HEK293 (cell line): ENCODE results near the gene FMNL3.

Experiments used
- BCL11A ChIP-seq: fragments of 450-650 bp; formaldehyde crosslinking; IDR thresholded peaks from 2 replicates; pipeline ENCODE4 v1.5.1; 2016; ENCODE audit warnings: low read depth, missing biosample characterization, missing genetic modification characterization
- GLIS1 ChIP-seq: fragments of 450-650 bp; formaldehyde crosslinking; IDR thresholded peaks from 2 replicates; pipeline ENCODE4 v1.5.1; 2016; ENCODE audit warnings: missing biosample characterization, missing genetic modification characterization
- KLF10 ChIP-seq: fragments of 450-650 bp; IDR thresholded peaks from 2 replicates; pipeline ENCODE4 v1.5.1; 2018; ENCODE audit warnings: missing biosample characterization, mild to moderate bottlenecking, missing genetic modification characterization
- OVOL3 ChIP-seq: fragments of 450-650 bp; formaldehyde crosslinking; IDR thresholded peaks from 2 replicates; pipeline ENCODE4 v1.5.1; 2016; ENCODE audit warnings: missing biosample characterization, missing genetic modification characterization
- PRDM1 ChIP-seq: fragments of 450-650 bp; formaldehyde crosslinking; IDR thresholded peaks from 2 replicates; pipeline ENCODE4; 2016; ENCODE audit warnings: missing biosample characterization, missing genetic modification characterization
- SP7 ChIP-seq: fragments of 450-650 bp; formaldehyde crosslinking; IDR thresholded peaks from 2 replicates; pipeline ENCODE4 v1.5.1; 2016; ENCODE audit warnings: missing biosample characterization, missing genetic modification characterization
- YY2 ChIP-seq: fragments of 450-650 bp; formaldehyde crosslinking; IDR thresholded peaks from 2 replicates; pipeline ENCODE4 v1.5.1; 2016; ENCODE audit warnings: missing biosample characterization, missing genetic modification characterization
- ZBTB11 ChIP-seq: fragments of 450-650 bp; formaldehyde crosslinking; conservative IDR thresholded peaks from 2 replicates; pipeline ENCODE4 v1.5.1; 2016; ENCODE audit warnings: low read depth, missing biosample characterization, missing genetic modification characterization
- ZBTB20 ChIP-seq: fragments of 450-650 bp; formaldehyde crosslinking; IDR thresholded peaks from 2 replicates; pipeline ENCODE4 v1.5.1; 2016; ENCODE audit warnings: missing biosample characterization, missing genetic modification characterization
- ZBTB21 ChIP-seq: fragments of 450-650 bp; formaldehyde crosslinking; IDR thresholded peaks from 2 replicates; pipeline ENCODE4 v1.5.1; 2017; ENCODE audit warnings: missing biosample characterization, missing genetic modification characterization
- ZBTB7A ChIP-seq: fragments of 450-650 bp; formaldehyde crosslinking; IDR thresholded peaks from 2 replicates; pipeline ENCODE4 v1.5.1; 2016; ENCODE audit warnings: low read depth, missing biosample characterization, missing genetic modification characterization
- ZBTB8A ChIP-seq: fragments of 450-650 bp; formaldehyde crosslinking; IDR thresholded peaks from 2 replicates; pipeline ENCODE4 v1.5.1; 2016; ENCODE audit warnings: missing biosample characterization, missing genetic modification characterization
- ZFP41 ChIP-seq: fragments of 450-650 bp; formaldehyde crosslinking; IDR thresholded peaks from 2 replicates; pipeline ENCODE4 v1.5.1; 2016; ENCODE audit warnings: missing biosample characterization, missing genetic modification characterization, borderline replicate concordance
- ZNF157 ChIP-seq: fragments of 450-650 bp; formaldehyde crosslinking; IDR thresholded peaks from 2 replicates; pipeline ENCODE4 v1.5.1; 2016; ENCODE audit warnings: missing biosample characterization, missing genetic modification characterization
- ZNF211 ChIP-seq: fragments of 450-650 bp; formaldehyde crosslinking; IDR thresholded peaks from 2 replicates; pipeline ENCODE4 v1.5.1; 2016; ENCODE audit warnings: low read depth, missing biosample characterization, missing genetic modification characterization
- ZNF239 ChIP-seq: fragments of 450-650 bp; formaldehyde crosslinking; IDR thresholded peaks from 2 replicates; pipeline ENCODE4 v1.5.1; 2016; ENCODE audit warnings: missing biosample characterization, missing genetic modification characterization
- ZNF24 ChIP-seq: fragments of 450-650 bp; formaldehyde crosslinking; IDR thresholded peaks from 2 replicates; pipeline ENCODE4 v1.5.1; 2016; ENCODE audit warnings: missing biosample characterization, missing genetic modification characterization
- ZNF280C ChIP-seq: fragments of 450-650 bp; formaldehyde crosslinking; IDR thresholded peaks from 2 replicates; pipeline ENCODE4 v1.5.1; 2016; ENCODE audit warnings: missing biosample characterization, missing genetic modification characterization
- ZNF404 ChIP-seq: fragments of 450-650 bp; formaldehyde crosslinking; IDR thresholded peaks from 2 replicates; pipeline ENCODE4 v1.5.1; 2017; ENCODE audit warnings: missing biosample characterization, missing genetic modification characterization
- ZNF423 ChIP-seq: fragments of 450-650 bp; formaldehyde crosslinking; IDR thresholded peaks from 2 replicates; pipeline ENCODE4 v1.5.1; 2016; ENCODE audit warnings: missing biosample characterization, missing genetic modification characterization
- ZNF555 ChIP-seq: fragments of 450-650 bp; formaldehyde crosslinking; conservative IDR thresholded peaks from 2 replicates; pipeline ENCODE4 v1.5.1; 2017; ENCODE audit warnings: missing biosample characterization, mild to moderate bottlenecking, missing genetic modification characterization, inconsistent platforms
- ZNF561 ChIP-seq: fragments of 450-650 bp; IDR thresholded peaks from 2 replicates; pipeline ENCODE4 v1.5.1; 2018; ENCODE audit warnings: missing biosample characterization, missing genetic modification characterization, borderline replicate concordance
- ZNF596 ChIP-seq: fragments of 450-650 bp; IDR thresholded peaks from 2 replicates; pipeline ENCODE4 v1.5.0; 2018; ENCODE audit warnings: missing biosample characterization, mild to moderate bottlenecking, missing genetic modification characterization, moderate library complexity
- ZNF624 ChIP-seq: fragments of 450-650 bp; formaldehyde crosslinking; IDR thresholded peaks from 2 replicates; pipeline ENCODE4 v1.5.1; 2017; ENCODE audit warnings: missing biosample characterization, missing genetic modification characterization
- ZNF660 ChIP-seq: fragments of 450-650 bp; IDR thresholded peaks from 2 replicates; pipeline ENCODE4 v1.5.1; 2018; ENCODE audit warnings: missing biosample characterization, mild to moderate bottlenecking, missing genetic modification characterization
- ZNF704 ChIP-seq: fragments of 450-650 bp; formaldehyde crosslinking; IDR thresholded peaks from 2 replicates; pipeline ENCODE4 v1.5.1; 2016; ENCODE audit warnings: missing biosample characterization, missing genetic modification characterization
- ZNF777 ChIP-seq: fragments of 450-650 bp; formaldehyde crosslinking; IDR thresholded peaks from 2 replicates; pipeline ENCODE4 v1.5.1; 2017; ENCODE audit warnings: missing biosample characterization, missing genetic modification characterization, borderline replicate concordance
- TF ChIP-seq, protein P1 (sequence below): fragments of 450-650 bp; formaldehyde crosslinking; IDR thresholded peaks from 2 replicates; pipeline ENCODE4 v1.5.1; 2016; ENCODE audit warnings: missing biosample characterization, missing genetic modification characterization
- TF ChIP-seq, protein P2 (sequence below): fragments of 450-650 bp; formaldehyde crosslinking; IDR thresholded peaks from 2 replicates; pipeline ENCODE4 v1.5.1; 2016; ENCODE audit warnings: missing biosample characterization, missing genetic modification characterization

The FMNL3 gene

DNA sequence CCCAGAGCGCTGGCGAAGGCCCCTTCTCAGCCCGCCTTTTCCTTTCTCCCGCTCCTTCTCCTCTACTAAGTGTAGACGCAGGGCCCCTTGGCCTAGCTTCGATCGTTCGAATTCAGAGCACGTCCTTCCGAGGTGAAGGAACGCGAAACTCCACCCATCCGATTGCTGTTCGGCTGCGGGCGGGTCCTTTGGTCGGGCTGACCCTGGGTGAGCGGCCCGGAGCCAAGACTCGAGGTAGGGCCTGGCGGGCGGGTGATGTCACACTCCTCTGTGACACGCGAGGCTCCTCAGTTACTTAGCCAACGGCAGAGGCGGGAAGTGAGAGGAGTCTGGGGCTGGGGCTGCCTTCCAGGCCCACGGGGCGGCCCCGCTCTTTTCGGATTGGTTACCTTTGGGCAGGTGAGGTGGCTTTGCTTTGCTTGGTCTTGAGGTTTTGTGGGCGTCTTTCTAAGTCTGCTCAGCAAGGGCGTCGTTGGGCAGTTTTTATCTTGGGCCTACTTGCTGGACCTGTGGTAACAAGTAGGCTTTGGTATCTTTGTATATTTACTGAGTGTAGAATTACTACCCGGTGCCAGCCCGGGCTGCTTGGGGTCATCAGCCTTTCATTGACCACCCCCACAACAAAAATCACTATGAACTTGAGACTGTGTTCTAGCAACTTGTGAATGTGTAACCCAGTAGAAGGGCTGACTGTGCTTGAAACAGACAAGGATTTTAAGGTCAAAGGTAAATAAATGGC lies 34.8 kb upstream of the FMNL3 start (continued):
- peak; percentile 8; the same call in 1 of the 2 replicates for TF ChIP-seq SP7
- TF ChIP-seq ZNF404 (tag by site-specific recombination) = no peak
- no peak for TF ChIP-seq ZNF280C (tag by site-specific recombination)
- no peak for TF ChIP-seq OVOL3
- no peak for TF ChIP-seq PRDM1 (tag by site-specific recombination)
- TF ChIP-seq ZNF596 = no peak
- no peak for TF ChIP-seq ZNF555 (tag by site-specific recombination)
- no peak for TF ChIP-seq ZBTB7A (tag by site-specific recombination)
- TF ChIP-seq BCL11A = no peak
- TF ChIP-seq YY2 (tag by site-specific recombination) = no peak
- TF ChIP-seq ZNF704 (tag by site-specific recombination) = no peak
- TF ChIP-seq ZNF423 = no peak
- no peak for TF ChIP-seq ZNF660
- TF ChIP-seq, protein P1, sequence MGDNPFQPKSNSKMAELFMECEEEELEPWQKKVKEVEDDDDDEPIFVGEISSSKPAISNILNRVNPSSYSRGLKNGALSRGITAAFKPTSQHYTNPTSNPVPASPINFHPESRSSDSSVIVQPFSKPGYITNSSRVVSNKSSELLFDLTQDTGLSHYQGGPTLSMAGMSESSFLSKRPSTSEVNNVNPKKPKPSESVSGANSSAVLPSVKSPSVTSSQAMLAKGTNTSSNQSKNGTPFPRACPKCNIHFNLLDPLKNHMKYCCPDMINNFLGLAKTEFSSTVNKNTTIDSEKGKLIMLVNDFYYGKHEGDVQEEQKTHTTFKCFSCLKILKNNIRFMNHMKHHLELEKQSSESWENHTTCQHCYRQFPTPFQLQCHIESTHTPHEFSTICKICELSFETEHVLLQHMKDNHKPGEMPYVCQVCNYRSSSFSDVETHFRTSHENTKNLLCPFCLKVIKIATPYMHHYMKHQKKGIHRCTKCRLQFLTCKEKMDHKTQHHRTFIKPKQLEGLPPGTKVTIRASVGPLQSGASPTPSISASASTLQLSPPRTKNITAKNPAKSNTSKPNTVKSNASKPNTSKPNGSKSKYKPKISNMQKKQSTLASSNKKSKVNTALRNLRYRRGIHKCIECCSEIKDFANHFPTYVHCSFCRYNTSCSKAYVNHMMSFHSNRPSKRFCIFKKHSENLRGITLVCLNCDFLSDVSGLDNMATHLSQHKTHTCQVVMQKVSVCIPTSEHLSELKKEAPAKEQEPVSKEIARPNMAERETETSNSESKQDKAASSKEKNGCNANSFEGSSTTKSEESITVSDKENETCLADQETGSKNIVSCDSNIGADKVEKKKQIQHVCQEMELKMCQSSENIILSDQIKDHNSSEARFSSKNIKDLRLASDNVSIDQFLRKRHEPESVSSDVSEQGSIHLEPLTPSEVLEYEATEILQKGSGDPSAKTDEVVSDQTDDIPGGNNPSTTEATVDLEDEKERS = no peak
- peak; percentile 62; the same call in 1 of the 2 replicates for TF ChIP-seq ZNF561 (tag by site-specific recombination)
- TF ChIP-seq ZBTB11 (tag by site-specific recombination) = no peak
- TF ChIP-seq ZBTB8A (tag by site-specific recombination) = peak; percentile 64
- no peak for TF ChIP-seq ZNF239 (tag by site-specific recombination)
- peak; percentile 30; the same call in 1 of the 2 replicates for TF ChIP-seq ZNF24 (tag by site-specific recombination)
- peak; percentile 82; the same call in 1 of the 2 replicates for TF ChIP-seq ZBTB20
- TF ChIP-seq ZBTB21 (tag by site-specific recombination) = peak; percentile 77
- no peak for TF ChIP-seq ZFP41 (tag by site-specific recombination)
- no peak for TF ChIP-seq ZNF157
- no peak for TF ChIP-seq ZNF211
- peak; percentile 79; the same call in 1 of the 2 replicates for TF ChIP-seq GLIS1 (tag by site-specific recombination)
- TF ChIP-seq KLF10 (tag by site-specific recombination) = no peak
- no peak for TF ChIP-seq ZNF624 (tag by site-specific recombination)
- TF ChIP-seq ZNF777 = no peak
- TF ChIP-seq, protein P2, sequence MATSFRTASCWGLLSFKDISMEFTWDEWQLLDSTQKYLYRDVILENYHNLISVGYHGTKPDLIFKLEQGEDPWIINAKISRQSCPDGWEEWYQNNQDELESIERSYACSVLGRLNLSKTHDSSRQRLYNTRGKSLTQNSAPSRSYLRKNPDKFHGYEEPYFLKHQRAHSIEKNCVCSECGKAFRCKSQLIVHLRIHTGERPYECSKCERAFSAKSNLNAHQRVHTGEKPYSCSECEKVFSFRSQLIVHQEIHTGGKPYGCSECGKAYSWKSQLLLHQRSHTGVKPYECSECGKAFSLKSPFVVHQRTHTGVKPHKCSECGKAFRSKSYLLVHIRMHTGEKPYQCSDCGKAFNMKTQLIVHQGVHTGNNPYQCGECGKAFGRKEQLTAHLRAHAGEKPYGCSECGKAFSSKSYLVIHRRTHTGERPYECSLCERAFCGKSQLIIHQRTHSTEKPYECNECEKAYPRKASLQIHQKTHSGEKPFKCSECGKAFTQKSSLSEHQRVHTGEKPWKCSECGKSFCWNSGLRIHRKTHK (tag by site-specific recombination) = no peak
